RKO (cell line): ENCODE measurements around the gene CNTNAP4.

Experiments
- DNase-seq: peaks from one replicate; pipeline ENCODE4 v3.0.0-alpha.2; 2016; ENCODE audit warnings: low spot score

The CNTNAP4 gene

DNA sequence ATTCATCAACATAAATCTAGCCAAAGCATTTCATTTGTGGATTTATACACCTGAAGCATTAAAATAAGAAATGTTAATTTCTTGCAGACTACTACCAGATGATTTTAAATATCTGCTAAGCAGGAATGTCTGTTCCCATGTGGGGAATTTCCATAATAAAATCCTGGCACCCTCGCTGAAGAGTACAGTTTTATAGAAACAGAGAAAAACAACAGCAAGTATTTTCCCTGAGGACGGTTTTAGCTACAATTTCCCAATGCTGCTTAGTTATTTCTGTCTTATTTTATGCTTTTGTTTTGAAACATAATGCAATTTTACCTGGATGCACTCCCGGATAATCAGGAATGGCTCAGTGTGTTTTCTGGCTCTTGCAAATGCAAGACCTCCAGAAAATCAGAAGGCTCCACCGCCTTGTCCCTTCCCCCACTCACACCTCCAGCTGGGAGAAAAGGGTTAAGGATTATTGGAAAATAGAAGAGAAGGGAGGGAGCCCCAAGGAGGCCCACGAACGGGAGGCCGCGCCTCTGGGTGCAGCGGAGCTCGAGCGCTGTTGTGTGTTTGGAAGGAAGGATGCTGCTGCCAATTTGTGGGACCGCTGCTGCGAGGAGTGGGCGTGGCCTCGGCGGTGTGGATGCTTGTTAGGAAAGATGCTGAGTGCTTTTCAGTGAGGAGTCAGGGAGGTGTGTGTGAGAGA is at the start of gene CNTNAP4:
CNTNAP4 (plus strand) TSS at position 657 of the 694 bp plus-strand sequence. CDS start 262 bp downstream, outside the sequence.
- DNase-seq = no peak

DNA sequence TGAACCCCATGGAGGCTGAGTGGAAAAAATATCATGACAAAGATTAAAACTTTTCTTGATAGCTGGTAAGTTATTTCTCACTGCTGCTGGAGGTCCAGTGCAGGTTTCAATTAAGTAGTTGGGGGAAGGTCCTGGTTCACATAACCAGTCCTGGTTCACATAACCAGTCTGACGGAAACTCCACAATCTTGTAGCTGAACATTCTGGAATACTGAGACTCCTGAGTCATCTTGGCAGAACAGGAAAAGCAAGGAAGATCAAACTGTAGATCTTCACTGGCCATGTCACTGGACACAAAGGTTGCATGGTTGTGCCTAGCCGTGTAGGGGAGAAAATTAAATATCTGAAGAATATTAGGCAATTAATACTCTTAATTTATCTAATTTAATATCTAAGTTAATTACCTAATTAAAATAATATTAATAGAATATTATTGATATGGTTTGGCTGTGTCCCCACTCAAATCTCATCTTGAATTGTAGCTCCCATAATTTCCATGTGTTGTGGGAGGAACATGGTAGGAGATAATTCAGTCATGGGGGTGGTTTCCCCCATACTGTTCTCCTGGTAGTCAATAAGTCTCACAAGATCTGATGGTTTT is 48.6 kb upstream of the CNTNAP4 start:
- no peak for DNase-seq

DNA sequence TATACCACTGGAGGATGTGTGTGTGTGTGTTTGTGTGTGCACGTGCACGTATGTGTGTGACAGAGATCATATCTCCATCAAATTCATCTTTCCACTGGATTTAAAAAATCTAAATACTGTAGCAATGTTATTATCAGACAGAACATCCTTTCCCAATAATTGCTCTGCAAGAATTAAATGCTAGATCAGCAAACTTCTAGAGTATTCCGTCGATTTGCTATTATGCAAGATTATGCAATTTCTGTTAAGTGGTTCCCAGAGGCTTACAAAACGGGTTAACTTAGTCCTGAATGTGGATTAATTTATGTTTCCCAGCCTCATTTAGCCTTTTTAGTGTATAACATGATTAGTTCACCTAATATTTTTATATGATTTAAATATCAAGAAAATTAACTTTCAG is 44.5 kb upstream of the CNTNAP4 start:
- no peak for DNase-seq

DNA sequence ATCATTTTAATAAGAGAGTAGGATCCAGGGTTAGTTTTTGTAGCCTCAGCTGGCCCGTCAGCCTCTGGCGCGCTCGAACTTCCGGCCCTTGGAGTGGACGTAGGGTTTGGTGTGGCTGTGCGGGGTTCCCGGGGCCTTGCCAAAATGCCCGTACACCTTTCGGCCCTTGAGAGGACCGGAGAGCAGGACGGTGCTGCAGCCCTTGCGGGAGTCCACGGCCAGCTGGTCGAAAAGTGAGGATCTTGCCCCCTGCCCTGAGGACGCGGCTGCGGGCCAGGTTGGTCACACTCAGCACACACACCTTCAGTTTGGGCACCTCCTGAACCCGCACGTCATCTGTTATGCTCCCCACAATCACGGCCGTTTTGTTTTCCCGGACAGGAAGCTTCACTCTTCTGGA is 42.2 kb upstream of the CNTNAP4 start:
- no peak for DNase-seq

DNA sequence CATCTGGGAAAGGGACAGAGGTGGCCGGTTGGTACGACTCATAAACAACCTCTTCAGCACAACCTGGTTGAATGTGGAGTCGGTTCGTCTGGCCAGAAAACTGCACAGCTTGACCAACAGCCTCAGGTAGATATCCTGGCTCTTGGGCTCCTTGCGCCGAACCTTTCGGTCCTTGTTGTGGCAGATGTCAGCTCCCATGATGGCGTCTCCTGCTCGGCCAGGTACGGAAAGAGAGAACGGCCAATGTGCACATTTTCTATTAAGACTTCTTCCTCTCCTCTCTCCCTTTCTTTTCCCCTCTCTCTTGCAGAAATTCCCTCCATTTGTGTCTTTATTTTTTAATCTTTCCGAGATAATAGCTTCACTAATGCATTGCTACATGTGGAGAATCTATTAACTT is 41.8 kb upstream of the CNTNAP4 start:
- DNase-seq = no peak

DNA sequence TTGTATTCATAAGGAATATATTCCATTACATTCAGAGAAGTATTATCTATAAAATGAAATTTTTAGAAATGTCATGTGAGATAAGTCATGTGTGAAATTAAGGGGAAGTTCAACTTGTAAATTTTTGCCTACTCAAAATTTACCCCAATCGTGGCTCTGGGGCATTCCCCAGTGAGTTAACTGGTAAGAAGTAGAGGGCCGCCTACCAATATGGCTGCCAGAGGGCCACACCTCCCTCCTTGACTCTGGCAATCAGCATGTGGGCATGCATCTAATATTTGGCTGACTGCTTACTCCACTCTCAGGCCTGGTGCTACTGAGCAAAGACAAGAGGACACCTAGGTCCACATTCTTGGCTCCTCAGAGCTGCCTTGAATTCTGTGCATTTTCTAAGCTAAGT is 39.7 kb upstream of the CNTNAP4 start:
- no peak for DNase-seq

DNA sequence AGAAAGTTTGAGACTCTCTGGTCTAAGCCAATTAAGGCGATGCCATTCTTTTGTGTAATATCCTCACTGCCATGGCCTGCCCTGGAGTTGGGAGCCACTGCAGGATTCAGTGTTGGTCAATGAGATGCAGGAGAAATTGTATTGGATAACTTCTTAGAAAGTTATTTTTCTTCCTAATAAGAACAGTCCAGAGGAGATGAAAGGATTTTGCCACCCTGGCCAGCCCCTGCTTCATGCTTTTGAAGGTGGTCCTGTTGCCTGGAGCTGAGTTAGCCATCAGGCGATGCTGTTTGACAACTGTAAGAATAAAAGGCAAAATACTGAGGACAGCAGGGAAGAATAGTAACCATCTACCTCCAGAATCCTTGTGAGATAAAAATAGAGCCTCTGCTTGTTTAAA is 35.4 kb upstream of the CNTNAP4 start:
- DNase-seq = no peak

DNA sequence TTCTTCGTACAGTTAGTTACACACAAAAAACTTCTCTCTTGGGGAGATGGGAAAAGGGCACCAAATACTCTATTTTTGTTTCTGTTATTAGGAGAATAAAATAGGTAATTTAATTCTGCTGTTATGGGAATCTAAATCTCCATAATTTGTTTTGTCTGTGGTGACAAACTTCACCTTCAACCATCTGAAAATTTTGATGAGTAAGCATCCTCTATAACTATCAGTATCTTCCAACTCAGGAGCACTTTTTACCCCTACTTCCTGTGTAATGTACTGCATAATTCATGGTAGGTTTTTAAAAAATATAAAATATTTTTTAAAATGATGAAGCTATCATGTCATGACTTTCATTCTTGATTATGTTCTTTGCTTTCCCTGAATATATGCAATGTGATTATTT is 33.6 kb upstream of the CNTNAP4 start:
- no peak for DNase-seq

DNA sequence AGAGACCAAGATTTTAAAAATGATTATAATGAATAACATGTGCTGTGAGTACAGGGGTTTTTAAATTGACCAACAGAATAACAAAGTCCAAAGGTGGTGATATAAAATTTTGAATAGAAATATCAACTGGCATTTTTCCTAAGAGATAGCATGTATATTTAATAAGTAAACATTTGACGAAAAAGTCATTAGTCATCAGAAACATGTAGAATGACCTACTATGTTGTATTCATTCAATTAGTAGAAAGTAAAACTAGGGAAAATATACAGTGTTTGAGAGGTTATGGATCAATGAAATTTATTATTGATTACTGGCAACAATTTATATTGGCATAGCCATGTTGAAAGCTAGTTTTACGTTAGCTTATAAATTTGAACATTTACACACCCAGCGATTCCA is 30.6 kb upstream of the CNTNAP4 start:
- DNase-seq = no peak

DNA sequence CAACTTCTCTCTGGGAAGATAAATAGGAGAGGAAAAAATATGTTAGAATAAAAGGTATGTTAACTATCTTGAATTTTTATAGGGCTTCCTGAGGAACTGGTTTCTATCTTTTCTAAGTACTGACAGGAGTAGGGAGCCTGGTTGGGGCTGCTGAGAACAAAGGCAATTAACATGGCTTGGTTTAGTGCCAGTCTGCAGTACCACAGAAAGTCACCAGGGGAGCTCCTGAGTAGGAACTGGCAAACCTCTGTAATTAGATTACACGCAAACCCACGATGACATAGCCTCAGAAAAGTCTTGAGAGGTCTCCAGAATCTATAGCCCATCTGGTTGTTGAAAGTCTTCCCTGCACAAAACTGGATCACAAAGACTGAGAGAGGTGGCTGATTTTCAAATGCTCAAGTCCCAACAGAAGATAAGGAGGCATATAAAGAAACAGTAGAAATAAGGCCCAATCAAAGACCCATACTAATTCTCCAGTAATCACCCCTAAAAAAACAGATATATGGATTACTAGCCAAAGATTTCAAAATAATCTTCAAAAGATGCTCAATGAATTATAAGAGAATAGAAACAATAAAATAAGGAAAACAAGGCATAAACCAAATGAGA is 11.7 kb upstream of the CNTNAP4 start:
- peak; percentile 59 for DNase-seq

DNA sequence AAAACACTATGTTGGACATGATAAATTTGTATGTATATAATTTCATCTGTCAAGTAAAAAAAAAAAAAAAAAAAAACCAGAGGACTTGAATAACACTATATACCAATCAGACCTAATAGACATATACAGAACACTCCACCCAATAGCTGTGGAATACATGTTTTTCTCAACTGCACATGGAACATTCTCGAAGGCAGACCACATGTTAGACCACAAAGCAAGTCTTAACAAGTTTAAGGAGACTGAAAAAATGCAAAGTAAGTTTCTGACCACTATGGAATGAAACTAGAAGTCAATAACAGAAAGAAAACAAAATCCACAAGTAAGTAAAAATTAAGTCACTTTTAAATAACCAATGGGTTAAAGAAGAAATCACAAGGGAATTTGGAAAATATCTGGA is 8.4 kb upstream of the CNTNAP4 start:
- no peak for DNase-seq

DNA sequence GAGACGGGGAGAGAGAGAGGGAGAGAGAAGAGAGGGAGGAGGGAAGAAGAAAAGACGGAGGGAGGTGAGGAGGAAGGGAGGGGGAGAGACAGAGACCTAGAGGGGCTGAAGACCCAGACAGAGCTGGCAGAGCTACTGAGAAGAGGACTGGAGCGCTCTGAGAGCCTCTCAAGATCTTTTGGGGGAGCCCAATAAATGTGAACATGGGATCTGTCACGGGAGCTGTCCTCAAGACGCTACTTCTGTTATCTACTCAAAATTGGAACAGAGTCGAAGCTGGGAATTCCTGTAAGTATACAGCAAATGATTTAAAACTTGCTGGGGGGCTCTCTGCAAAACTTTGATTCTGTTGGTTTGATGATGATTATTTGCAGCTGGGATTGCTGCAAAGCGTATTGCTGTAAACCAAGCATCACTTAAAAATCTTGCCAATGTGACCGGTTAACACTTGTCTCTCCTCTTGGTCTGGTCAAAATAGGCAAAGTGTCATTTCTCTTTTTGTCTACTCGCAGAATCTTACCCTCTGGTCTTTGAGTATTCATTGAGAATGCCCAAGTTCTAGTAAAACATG is 344 bp downstream of the CNTNAP4 start:
- no peak for DNase-seq

DNA sequence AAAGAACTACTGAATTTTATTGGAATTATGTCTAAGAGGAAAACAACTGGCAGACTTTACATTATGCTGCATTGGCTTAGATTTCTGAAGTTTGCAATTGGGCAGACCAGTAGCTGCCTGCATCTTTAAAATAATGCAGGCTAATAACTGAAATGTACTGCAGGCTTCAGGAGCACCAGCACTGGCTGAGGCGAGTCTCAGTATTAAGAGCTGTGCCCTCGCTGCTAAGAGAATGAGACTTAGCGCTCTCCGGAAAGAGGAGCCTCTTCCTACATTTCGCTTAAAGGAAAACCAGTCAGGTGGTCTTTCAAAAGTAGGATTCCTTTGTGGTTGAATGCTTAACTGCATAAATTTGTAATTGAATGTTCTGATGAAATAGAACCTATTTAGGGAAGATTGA is 885 bp downstream of the CNTNAP4 start:
- no peak for DNase-seq

DNA sequence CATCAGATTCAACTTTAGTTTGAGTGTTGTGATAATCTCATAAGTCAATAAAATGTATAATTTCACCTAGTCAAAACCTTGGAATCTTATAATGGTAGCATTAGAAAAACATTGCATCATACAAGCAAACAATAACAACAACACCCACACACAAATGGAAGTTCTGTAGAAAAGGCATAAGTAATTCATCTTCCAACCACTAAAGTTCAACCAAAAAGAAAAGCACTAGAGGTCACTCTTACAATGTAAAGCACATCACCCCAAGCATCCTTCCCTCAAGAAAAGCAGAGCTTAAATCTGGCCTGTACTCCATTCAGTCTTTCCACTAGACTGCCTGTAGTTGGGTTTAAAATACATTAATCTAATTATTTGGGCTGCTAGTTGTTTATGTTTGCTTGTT is 1.8 kb downstream of the CNTNAP4 start:
- peak; percentile 70 for DNase-seq

DNA sequence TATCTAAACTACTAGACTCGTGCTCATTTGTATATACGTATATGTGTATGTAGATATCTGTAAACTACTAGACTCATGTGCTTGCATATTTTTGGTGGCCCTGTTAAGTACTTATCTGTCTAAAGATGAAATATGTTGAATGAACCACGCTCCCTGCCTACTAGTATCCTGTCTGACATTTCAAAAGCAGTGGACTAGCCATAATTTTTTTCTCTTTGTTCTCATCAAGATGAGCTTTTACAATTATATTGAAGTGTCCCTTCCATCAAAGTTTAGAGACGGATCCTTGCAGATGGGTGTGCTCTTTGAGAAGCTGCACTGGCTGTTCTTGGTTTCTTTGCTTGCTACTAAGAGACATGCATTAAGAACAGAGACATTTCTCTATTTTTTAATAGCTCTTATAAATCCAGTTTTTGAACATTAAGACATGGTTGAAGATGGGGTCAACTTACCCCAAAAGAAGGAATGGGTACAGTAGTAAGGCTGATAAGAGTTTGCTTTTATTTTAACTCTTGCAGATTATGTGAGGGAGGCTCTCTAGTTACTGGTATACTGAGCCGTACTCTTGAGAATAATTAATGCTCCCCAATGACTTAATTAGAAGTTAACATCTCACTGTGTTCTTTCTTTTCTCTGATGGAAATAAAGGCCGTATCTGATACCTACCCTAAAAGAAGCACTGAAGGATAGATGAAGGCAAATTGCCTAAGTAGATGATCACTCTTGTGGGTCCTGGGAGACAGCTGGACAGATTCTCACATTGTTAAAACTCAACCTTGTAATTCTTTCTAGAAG is 3.4 kb downstream of the CNTNAP4 start:
- no peak for DNase-seq

DNA sequence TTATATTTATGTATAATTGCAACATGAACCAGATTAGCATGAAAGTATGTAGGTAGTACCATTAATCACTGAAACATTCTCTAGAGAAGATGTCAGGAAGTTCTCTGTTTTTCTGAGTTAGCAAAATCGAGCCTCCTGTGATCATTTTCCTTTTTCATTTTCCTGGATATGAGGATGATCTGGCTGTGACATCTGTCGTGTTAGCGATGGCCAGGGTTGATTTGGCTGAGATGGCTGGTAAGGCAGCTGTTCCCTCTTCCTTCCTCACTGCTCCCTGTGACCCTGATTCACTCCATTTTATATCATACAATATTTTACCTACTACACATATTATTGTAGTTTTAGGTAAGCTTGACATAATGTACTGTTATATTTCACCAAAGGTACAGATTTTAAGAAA is 10.3 kb downstream of the CNTNAP4 start:
- DNase-seq = no peak

DNA sequence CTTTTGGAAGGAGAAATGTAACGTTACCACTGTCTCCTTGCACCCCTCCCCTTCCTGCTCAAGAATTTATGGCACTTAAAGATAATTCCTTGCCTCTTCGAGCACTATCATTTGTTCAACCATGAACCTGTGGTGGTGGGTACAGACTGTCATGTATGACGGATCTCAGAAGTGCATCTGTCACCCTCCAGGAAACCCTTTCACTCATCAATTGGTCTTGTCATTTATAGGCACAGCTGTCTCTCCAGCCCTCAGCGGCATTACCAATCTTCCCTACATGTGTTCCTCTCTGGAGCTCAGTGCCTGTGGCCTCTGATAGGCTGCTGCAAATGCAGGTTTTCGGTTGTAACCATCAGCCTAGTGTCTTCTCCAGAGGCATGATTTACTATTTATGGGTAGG is 15.0 kb downstream of the CNTNAP4 start:
- DNase-seq = no peak

DNA sequence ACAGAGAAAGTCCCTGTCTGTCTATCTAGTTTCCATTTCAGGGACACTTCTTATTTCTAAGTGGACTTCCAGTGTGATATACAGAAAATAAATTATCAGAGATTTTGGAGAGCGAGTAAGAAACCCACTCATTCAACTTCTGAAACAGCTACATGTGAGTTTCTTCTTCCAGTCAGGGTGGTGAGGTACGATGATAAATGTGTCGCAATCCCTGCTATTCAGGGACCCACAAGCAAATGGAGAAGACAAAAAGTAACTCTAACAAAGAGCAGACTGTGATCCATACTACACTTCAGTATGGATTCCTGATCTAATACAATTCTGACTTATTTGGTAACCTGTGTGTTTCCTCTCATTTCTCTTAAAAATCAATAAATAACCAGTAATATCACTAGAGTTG is 16.8 kb downstream of the CNTNAP4 start:
- no peak for DNase-seq

DNA sequence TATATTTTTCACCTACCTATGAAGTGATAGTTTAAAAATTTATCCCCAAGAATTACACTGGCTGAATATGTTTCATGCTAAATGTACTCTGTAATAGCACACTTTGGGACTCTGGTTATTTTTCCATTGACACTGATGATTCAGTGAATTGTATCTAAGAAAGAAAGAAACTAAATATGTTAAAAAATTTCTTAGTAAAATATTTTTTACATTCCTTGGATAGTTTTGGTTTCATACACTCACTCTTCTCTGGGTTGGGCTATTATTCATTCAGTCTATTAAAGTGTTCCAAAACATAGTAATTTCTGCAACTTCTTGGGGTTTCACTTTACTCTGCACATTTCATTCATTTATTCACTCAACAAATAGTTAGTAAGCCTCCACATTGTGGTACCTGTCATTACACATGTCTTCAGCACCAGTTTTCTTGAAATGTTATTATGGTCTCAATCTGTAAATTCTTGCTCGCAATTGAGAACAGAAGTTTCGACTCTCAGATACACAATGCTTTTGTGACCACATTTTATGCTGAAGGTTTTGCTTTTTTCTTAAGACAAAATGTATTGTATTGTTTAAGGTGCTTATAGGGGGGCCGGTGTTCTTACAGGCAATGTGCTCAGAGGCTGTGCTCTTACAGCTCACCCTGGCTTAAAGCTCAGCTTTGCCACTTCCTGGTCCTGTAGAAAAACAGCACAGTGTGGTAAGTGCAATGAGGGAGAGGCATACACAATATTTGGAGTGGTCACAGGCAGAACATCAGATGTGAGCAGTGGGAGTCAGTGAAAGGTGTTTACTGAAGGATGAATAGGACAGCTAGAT is 17.4 kb downstream of the CNTNAP4 start:
- no peak for DNase-seq

DNA sequence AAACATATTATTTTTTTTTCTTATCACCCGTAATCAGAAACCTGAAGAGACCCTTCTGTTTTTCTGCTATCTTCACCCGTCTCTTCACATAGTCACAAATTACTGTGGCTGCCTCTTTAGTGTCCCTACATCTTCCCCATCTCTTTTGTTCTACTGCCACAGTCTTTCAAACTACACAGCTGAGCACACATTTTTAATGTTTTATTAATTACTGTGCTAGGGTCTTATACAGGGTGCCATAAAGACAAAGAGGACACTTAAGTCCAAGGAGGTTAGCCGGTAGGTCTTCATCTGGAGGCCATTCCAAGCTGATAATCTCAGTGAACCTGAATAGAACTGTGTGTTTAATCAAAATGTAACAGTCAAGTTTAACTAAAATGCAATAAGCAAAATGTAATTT is 20.7 kb downstream of the CNTNAP4 start:
- DNase-seq = no peak

DNA sequence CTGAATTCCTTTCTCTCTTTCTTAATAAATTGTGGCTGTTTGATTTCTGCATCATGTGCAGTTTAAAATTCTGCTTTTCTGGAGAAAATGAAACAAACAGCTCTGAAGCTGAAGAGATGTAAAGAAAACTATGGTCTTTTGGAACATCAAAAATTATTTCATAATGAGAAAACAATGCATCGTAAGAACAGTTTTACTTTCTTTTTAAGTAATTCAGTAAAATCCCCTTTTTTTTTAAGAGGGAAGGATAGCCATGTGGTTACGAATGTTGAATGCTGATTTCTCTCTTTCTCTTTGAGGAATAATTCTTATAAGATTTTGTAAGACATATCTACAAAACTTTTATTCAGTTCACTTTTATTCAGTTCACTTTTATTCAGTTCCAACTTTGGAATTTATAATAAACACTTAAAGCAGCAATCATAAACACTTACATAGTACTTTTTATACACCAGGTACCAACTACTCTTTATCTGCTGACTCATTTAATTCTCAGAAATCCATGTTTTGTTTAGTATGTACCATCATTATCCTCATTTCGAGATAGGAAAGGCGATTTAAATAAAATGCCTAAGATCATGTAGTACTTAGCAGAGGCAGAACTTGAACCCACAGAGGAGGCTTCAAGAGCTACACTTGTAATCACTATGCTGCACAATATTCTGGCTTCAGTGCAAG is 26.6 kb downstream of the CNTNAP4 start:
- DNase-seq = no peak
